HG02981 (cell line): ENCODE data around the gene TEDC1.
"Not testable (repeated sequence)": the region's sequence is repeated elsewhere in the genome, so short reads cannot be mapped to it uniquely, and the experiment has no call there.

Source experiments
- ATAC-seq: cut with Tn5 transposase; IDR thresholded peaks from one replicate; pipeline ENCODE4 v1.9.1; 2021; ENCODE audit warnings: mild to moderate bottlenecking, moderate library complexity; ENCODE audit not compliant: unreplicated experiment

Gene TEDC1

GRCh38 chr14:105536051-105536450 is 45.0 kb downstream of the TEDC1 start:
- ATAC-seq: no peak

DNA sequence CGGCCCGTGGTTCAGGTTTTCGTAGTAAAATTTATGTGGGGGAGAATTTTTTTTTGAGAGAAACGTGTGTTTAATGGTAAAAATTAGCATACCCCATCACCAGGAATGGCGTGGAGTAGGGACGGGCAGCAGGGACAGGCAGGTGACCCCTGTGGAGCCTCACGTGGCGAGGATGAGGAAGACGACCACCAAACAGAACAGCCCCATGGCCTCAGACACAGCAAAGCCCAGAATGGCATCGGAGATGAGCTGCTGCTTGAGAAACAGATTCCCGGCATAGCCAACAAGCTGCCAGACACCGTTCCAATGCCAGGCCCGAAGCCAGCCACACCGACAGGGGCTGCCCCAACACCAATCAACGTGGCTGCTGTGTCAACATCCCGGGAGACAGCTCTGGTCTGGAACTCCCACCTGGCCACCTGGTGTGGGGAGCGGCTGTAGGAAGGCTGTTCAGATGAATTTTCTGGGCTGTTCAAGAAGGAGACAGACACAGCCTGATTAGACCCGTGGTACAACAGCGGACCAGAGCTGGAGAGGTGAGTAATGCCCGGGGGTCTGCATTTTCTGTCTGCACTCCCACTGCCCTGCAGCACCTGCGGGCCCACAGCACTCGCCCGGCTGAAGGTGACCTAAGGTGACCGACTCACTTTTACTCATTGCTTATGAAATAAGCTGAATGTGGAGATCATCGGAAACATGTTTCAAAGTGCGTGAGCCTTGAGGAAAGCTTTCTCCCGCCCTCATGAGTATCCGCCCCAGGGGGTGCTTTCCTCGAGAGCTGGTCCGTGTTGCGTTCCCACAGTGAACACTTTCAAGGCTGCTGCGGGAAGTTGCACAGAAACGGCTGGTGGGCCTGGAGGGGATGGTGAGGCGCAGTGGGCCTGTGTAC is 45.9 kb downstream of the TEDC1 start:
- ATAC-seq: no peak

DNA sequence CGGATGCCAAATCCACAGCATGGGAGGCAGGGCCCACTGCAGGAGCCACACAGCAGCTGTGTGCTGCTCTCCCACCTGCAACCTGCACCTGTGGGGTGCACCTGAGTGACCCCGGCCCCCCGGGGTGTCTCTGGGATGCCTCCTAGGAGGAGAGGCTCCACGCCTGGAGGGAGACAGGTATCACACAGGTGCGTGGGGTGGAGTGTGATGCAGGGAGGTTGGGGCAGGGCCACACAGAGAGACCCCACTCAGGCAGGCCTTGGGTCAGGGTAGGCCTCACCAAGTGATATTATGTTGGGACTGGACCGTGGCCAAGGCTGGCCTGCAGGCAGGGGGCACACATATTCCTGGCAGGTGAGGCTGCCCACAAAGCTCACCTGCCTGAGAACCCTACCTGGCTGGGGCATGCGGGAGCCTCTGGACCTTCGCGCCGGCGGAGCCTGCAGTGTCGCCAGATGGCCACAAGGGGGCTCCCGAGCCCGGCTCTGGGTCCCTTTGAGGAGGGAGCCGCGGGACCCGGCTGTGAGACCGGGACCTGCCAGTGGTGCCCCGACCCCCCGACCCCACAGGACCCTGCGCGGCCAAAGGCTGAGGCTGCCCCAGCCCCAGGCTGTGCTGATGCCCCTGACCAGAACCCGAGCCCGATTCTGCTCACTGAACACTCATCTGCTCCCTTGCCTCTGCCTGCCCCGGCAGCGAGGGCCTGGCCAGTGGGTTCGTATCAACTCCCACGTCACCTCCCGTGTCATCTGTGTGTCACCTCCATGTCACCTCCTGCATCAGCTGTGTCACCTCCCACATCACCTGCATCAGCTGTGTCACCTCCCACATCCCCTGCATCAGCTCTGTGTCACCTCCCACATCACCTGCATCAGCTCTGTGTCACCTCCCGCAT is 46.8 kb downstream of the TEDC1 start:
- ATAC-seq: no peak

GRCh38 chr14:105538481-105539049 is 47.5 kb downstream of the TEDC1 start:
- ATAC-seq: no peak

DNA sequence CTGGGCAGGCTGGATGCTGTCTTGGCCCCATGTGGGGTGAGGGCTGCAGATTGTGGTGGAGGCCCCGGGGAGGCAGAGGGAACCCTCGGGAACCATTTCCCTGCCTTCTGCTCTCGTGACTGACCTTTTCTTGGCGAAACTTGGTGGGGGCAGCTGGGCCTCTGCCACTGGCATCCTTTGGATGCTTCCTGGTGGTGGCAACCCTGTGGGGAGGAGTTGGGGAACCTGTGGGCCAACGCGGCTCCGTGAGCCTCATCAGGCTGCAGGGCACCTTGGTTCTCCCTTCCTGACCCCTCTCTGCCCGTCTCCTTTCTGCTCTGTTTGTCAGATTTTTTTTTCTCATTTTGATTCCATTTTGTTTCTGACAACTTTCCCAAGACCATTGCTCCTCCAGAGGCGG is 49.8 kb downstream of the TEDC1 start:
- no peak for ATAC-seq

- ATAC-seq: no peak
These were observed 50.3 kb downstream of the TEDC1 start for GRCh38 chr14:105541218-105541875.

- ATAC-seq: not testable (repeated sequence)
These were observed 54.6 kb downstream of the TEDC1 start for GRCh38 chr14:105545676-105546075.

DNA sequence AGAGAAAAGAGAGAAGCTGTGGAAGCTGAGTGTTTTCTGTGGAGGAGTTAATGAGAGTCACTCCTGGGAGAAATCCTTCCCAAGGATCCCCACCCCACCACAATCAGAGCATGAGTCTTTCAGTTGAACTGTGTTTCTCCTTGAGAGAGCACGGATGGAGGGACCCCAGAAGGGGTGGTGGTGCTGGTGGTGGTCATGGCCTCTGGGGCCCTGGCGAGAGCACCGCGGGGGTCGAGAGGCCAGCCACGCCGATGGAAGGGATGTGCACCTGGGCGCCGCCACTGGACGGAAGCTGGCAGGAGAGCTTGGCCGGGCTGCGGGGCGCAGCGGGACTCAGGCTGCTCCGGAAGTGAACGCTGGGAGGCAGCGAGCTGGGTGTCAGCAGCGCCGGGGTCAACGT is 55.4 kb downstream of the TEDC1 start:
- not testable (repeated sequence) for ATAC-seq

DNA sequence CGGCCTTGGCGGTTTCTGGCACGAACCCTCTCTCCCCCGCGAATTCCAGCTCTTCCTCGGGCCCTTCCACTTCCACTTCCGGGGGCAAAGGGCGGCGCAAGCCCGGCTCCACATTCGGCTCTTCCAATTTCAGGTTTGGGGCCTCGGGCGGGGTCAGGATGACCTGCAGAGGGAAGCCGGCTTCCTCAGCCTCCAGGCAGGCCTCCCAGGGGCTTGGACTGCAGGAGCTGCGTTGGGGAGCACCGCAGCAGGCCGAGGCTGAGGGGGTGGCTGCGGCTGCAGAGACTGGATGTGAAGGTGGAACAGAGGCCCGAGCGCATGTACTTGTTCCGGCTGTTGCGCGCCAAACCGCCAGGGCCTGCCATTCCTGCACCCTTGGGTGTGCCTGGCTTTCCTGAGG is 56.0 kb downstream of the TEDC1 start:
- ATAC-seq: not testable (repeated sequence)

- no peak for ATAC-seq
These were observed 56.7 kb downstream of the TEDC1 start for GRCh38 chr14:105547741-105548169.
